Measurements from ENCODE around the gene KRT31.

GRCh38 chr17:41404024-41404671, 6.7 kb upstream of the KRT31 start:
- no peak for TF ChIP-seq CTCF (conservative IDR thresholded peaks at IDR 0.05; ENCODE audit: low read depth, low read length)
- 0 out of 2 replicates have a peak, but pooled peaks have one; percentile 5 for TF ChIP-seq RAD21 (IDR thresholded peaks at IDR 0.05; ENCODE audit: low read length)
- TF ChIP-seq MAZ (IDR thresholded peaks at IDR 0.05; ENCODE audit: borderline replicate concordance, low read depth, low read length), result no peak
